IMR-90 (cell line): ENCODE measurements around the gene TMEM248. TPM values are rescaled to one million over a fixed set of nuclear protein-coding genes. Genes with fewer than 3 reads are reported as not detected.
A peak's percentile ranks its signal among the peaks of the same experiment; 100 is the strongest.

Experiments used
- ATAC-seq: fragments of 200-7000 bp; cut with Tn5 transposase; 2 replicates; pipeline ENCODE4 v1.9.1; 2020; ENCODE audit warnings: low read depth, mild to moderate bottlenecking, moderate library complexity
- BruUV-seq: library from RNA; stranded (reverse); fragments of 400-500 nt; replicated peaks from 2 replicates; lab custom pipeline; 2021; lab: Mats Ljungman, UMichigan
- CTCF ChIA-PET: fragments of 300-600 bp; formaldehyde crosslinking; extraction: SDS; loops from one replicate; lab custom pipeline; 2021; ENCODE audit warnings: antibody characterized with exemption; lab: Yijun Ruan, JAX
- POLR2A ChIA-PET: fragments of 300-600 bp; sonication (Branson Sonifier 250); formaldehyde crosslinking; loops from one replicate; lab custom pipeline; 2022; ENCODE audit warnings: antibody characterized with exemption; ENCODE audit not compliant: unreplicated experiment; lab: Charles Lee
- DNase-seq: peaks from one replicate; pipeline ENCODE4 v3.0.0; 2013
- H2AFZ ChIP-seq: replicated peaks from 2 replicates; pipeline ENCODE3; 2013; ENCODE audit warnings: low read length, mild to moderate bottlenecking; ENCODE audit not compliant: poor library complexity
- H2AK5ac ChIP-seq: 2 replicates; pipeline ENCODE4 v1.6.1; 2013; ENCODE audit warnings: low read depth, low read length, inconsistent platforms
- H2AK9ac ChIP-seq: replicated peaks from 2 replicates; pipeline ENCODE3; 2013; ENCODE audit warnings: mild to moderate bottlenecking, low read depth, low read length, moderate library complexity; ENCODE audit not compliant: poor library complexity
- H2BK120ac ChIP-seq: 2 replicates; pipeline ENCODE4 v1.6.1; 2013; ENCODE audit warnings: low read depth, low read length, inconsistent platforms
- H2BK15ac ChIP-seq: 3 replicates; pipeline ENCODE4 v1.6.1; 2013; ENCODE audit warnings: low read depth, low read length, inconsistent platforms
- H2BK20ac ChIP-seq: 2 replicates; pipeline ENCODE4 v1.6.1; 2013; ENCODE audit warnings: low read depth, mild to moderate bottlenecking, inconsistent platforms, low read length, moderate library complexity
- H2BK5ac ChIP-seq: 2 replicates; pipeline ENCODE4 v1.6.1; 2013; ENCODE audit warnings: mild to moderate bottlenecking, low read depth, low read length, inconsistent platforms; ENCODE audit not compliant: poor library complexity, severe bottlenecking
- H3K14ac ChIP-seq: replicated peaks from 2 replicates; pipeline ENCODE4 v1.6.1; 2013; ENCODE audit warnings: low read depth, low read length, inconsistent platforms
- H3K18ac ChIP-seq: 2 replicates; pipeline ENCODE4 v1.6.1; 2013; ENCODE audit warnings: low read depth, low read length, control low read depth
- H3K23ac ChIP-seq: 2 replicates; pipeline ENCODE4 v1.6.1; 2013; ENCODE audit warnings: low read depth, low read length, inconsistent platforms
- H3K27ac ChIP-seq: 2 replicates; pipeline ENCODE4 v1.5.1; 2013; ENCODE audit warnings: mild to moderate bottlenecking, control low read depth, low read length; ENCODE audit not compliant: insufficient read depth
- H3K27me3 ChIP-seq: 2 replicates; pipeline ENCODE4 v1.6.1; 2013; ENCODE audit warnings: low read length; ENCODE audit not compliant: control insufficient read depth, insufficient read depth
- H3K36me3 ChIP-seq: 2 replicates; pipeline ENCODE4 v1.6.1; 2013; ENCODE audit warnings: low read length, mixed read lengths; ENCODE audit not compliant: control insufficient read depth, insufficient read depth
- H3K4ac ChIP-seq: 2 replicates; pipeline ENCODE4 v1.6.1; 2013; ENCODE audit warnings: low read depth, low read length, inconsistent platforms
- H3K4me1 ChIP-seq: 2 replicates; pipeline ENCODE4 v1.6.1; 2013; ENCODE audit warnings: low read length, mixed read lengths; ENCODE audit not compliant: control insufficient read depth, insufficient read depth
- H3K4me2 ChIP-seq: 2 replicates; pipeline ENCODE4 v1.6.1; 2013; ENCODE audit warnings: low read depth, mild to moderate bottlenecking, control low read depth, low read length, moderate library complexity
- H3K4me3 ChIP-seq: 2 replicates; pipeline ENCODE4 v1.5.1; 2013; ENCODE audit warnings: low read depth, mild to moderate bottlenecking, control low read depth, low read length, moderate library complexity; ENCODE audit not compliant: insufficient read depth
- H3K56ac ChIP-seq: 2 replicates; pipeline ENCODE4 v1.6.1; 2013; ENCODE audit warnings: low read length, inconsistent platforms; ENCODE audit not compliant: insufficient read depth; ENCODE audit errors: extremely low read depth
- H3K79me1 ChIP-seq, 2 experiments: 2 replicates each; pipeline ENCODE4 v1.6.1; 2013; ENCODE audit warnings: low read length in 2 of 2, inconsistent platforms in 1 of 2, low read depth in 1 of 2
- H3K9ac ChIP-seq: 2 replicates; pipeline ENCODE4 v1.6.1; 2013; ENCODE audit warnings: low read depth, low read length, control low read depth
- H3K9me1 ChIP-seq: 2 replicates; pipeline ENCODE4 v1.6.1; 2013; ENCODE audit warnings: low read length, inconsistent platforms; ENCODE audit not compliant: insufficient read depth
- H3K9me3 ChIP-seq: 2 replicates; pipeline ENCODE4 v1.6.1; 2013; ENCODE audit warnings: low read length; ENCODE audit not compliant: control insufficient read depth, insufficient read depth
- H4K20me1 ChIP-seq: 2 replicates; pipeline ENCODE4 v1.6.1; 2013; ENCODE audit warnings: low read length, inconsistent platforms; ENCODE audit not compliant: insufficient read depth
- H4K5ac ChIP-seq: 2 replicates; pipeline ENCODE4 v1.6.1; 2013; ENCODE audit warnings: mild to moderate bottlenecking, low read depth, low read length, control low read depth
- H4K8ac ChIP-seq, 2 experiments: 2 replicates each; pipeline ENCODE4 v1.6.1; 2013; ENCODE audit warnings: low read depth in 2 of 2, low read length in 2 of 2, control low read depth in 1 of 2, inconsistent platforms in 1 of 2
- H4K91ac ChIP-seq: 2 replicates; pipeline ENCODE4 v1.6.1; 2013; ENCODE audit warnings: low read depth, low read length, inconsistent platforms; ENCODE audit not compliant: insufficient read depth
- BHLHE40 ChIP-seq: fragments of 150-350 bp; IDR thresholded peaks from 2 replicates; pipeline ENCODE4 v1.6.1; 2016; ENCODE audit warnings: mild to moderate bottlenecking, low read depth, low read length
- CEBPB ChIP-seq: IDR thresholded peaks from 2 replicates; pipeline ENCODE4 v1.6.1; 2012; ENCODE audit warnings: low read depth, low read length, improper control_type of control experiment
- CHD1 ChIP-seq: IDR thresholded peaks from 2 replicates; pipeline ENCODE4 v1.6.1; 2012; ENCODE audit warnings: low read depth, low read length, improper control_type of control experiment
- ELK1 ChIP-seq: fragments of 150-350 bp; IDR thresholded peaks from 2 replicates; pipeline ENCODE4 v1.6.1; 2016; ENCODE audit warnings: low read depth, mild to moderate bottlenecking, low read length, moderate library complexity, borderline replicate concordance
- FOS ChIP-seq: fragments of 150-350 bp; IDR thresholded peaks from 2 replicates; pipeline ENCODE4 v1.6.1; 2016; ENCODE audit warnings: low read depth, low read length
- MAFK ChIP-seq: IDR thresholded peaks from 2 replicates; pipeline ENCODE4 v1.6.1; 2012; ENCODE audit warnings: low read depth, low read length, improper control_type of control experiment
- MAZ ChIP-seq: IDR thresholded peaks from 2 replicates; pipeline ENCODE4 v1.6.1; 2012; ENCODE audit warnings: low read depth, mild to moderate bottlenecking, low read length, improper control_type of control experiment, moderate library complexity, borderline replicate concordance
- MXI1 ChIP-seq: IDR thresholded peaks from 2 replicates; pipeline ENCODE4 v1.6.1; 2012; ENCODE audit warnings: low read depth, mild to moderate bottlenecking, low read length, moderate library complexity, borderline replicate concordance
- NFE2L2 ChIP-seq: fragments of 150-350 bp; IDR thresholded peaks from 2 replicates; pipeline ENCODE4 v1.6.1; 2016; ENCODE audit warnings: low read depth, mild to moderate bottlenecking, low read length
- POLR2A ChIP-seq: IDR thresholded peaks from 2 replicates; pipeline ENCODE4 v1.6.1; 2012; ENCODE audit warnings: mild to moderate bottlenecking, low read depth, low read length
- RAD21 ChIP-seq: IDR thresholded peaks from 2 replicates; pipeline ENCODE4 v1.6.1; 2012; ENCODE audit warnings: low read length, improper control_type of control experiment
- RCOR1 ChIP-seq: IDR thresholded peaks from 2 replicates; pipeline ENCODE4 v1.6.1; 2012; ENCODE audit warnings: mild to moderate bottlenecking, low read length, improper control_type of control experiment; ENCODE audit not compliant: insufficient replicate concordance
- RFX5 ChIP-seq: IDR thresholded peaks from 2 replicates; pipeline ENCODE4 v1.8.0; 2012; ENCODE audit warnings: low read depth, mild to moderate bottlenecking, low read length, moderate library complexity
- SMC3 ChIP-seq: fragments of 150-350 bp; IDR thresholded peaks from 2 replicates; pipeline ENCODE4 v1.6.1; 2016; ENCODE audit warnings: low read depth, mild to moderate bottlenecking, antibody characterized with exemption, low read length, moderate library complexity
- USF2 ChIP-seq: fragments of 150-350 bp; IDR thresholded peaks from 2 replicates; pipeline ENCODE4 v1.6.1; 2017; ENCODE audit warnings: mild to moderate bottlenecking, antibody characterized with exemption, low read length, low read depth
- WGBS, 2 experiments: methylation state at CpG; one replicate each; pipeline versions ENCODE4 v1.1.5 to v1.1.7; 2013; ENCODE audit warnings: missing lambda C conversion rate in 2 of 2; ENCODE audit not compliant: insufficient read length in 1 of 2; ENCODE audit errors: extremely low coverage in 2 of 2; 5-methylcytosine and 5-hydroxymethylcytosine counted together
- dilution Hi-C: fragments of 300-500 bp; cut with HindIII; formaldehyde crosslinking; loops from one replicate; pipeline ENCODE4 v1.14.3; 2018; ENCODE audit warnings: low sequenced_read_pairs; ENCODE audit not compliant: unreplicated experiment
- in situ Hi-C: fragments of 300-500 bp; cut with MboI; formaldehyde crosslinking; loops from 3 replicates; pipeline ENCODE4 v1.14.3; 2019; ENCODE audit warnings: low sequenced_read_pairs, inconsistent platforms, mixed read lengths
- intact Hi-C: fragments of 100-400 bp; cut with micrococcal nuclease; formaldehyde crosslinking; loops from 2 replicates; pipeline ENCODE4 v1.10.0; 2022
- polyA plus RNA-seq, 3 experiments: library from polyadenylated mRNA; depleted of rRNA; stranded (reverse); fragments of >200 nt; gene quantifications; 2 replicates each; pipeline ENCODE4 v1.2.3, GENCODE V29; 2012; ENCODE audit warnings: low replicate concordance in 1 of 3
- total RNA-seq: library from RNA; depleted of rRNA; stranded (reverse); fragments of >200 nt; gene quantifications from 2 replicates; pipeline ENCODE4 v1.2.3, GENCODE V29; 2012
- TF ChIP-seq, protein P1 (sequence below): conservative IDR thresholded peaks from 2 replicates; pipeline ENCODE4 v1.5.1; 2012; ENCODE audit warnings: mild to moderate bottlenecking, low read depth, low read length, improper control_type of control experiment

TMEM248 gene
- total and polyA plus RNA-seq, 2 of the 4 experiments (the other 2 are of a cell fraction), result 103 to 175 TPM

DNA sequence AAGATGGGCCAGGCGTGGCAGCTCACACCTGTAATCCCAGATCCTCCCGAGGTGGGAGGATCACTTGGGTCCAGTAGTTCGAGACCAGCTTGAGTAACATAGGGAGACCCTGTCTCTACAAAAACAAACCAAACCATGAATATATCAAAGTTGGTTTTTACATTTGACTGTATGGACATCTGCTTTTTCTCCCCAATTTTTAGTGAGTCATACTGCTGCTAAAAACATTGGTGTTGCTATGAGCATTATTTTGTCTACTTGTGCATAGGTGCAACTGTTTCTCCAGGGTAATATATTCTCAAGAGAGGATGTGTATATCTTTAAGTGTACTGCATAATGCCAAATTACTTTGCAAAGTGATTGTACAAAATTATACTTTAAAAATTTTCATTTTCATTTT is 769 bp upstream of the TMEM248 start:
- DNase-seq (no peak), ATAC-seq (no peak)
- no peak overlapping the region for H3K4me3 ChIP-seq
- no peak overlapping the region for H3K27ac ChIP-seq
- peak overlapping the region; percentile 12 for H4K5ac ChIP-seq
- in situ Hi-C loops, result no loop called here
- no peak overlapping the region for H3K18ac ChIP-seq
- peaks cover 4% of the 10 kb centered on the region for H3K9me1 ChIP-seq
- ChIA-PET POLR2A (interaction anchor here (0.6 kb wide), 1 partner anchor 34 kb away, joined by 3 read pairs; no protein-coding TSS in a partner anchor), CTCF (no interaction called here)
- peaks cover 0 to 28% of the 10 kb centered on the region in 2 experiments; a peak in 3 of 4 replicates for H3K79me1 ChIP-seq
- no TSS peak for BruUV-seq
- H2AFZ ChIP-seq, result no peak overlapping the region
- no peak overlapping the region for H2BK15ac ChIP-seq
- H2BK20ac ChIP-seq, result no peak overlapping the region
- H4K20me1 ChIP-seq, result peaks cover 25% of the 10 kb centered on the region; the same call in 1 of the 2 replicates
- H2AK9ac ChIP-seq, result peak overlapping the region; percentile 85
- no peak overlapping the region for H3K4me2 ChIP-seq
- intact Hi-C loops, result loop anchor here (10.0 kb wide), 1 partner anchor 55 kb away; no protein-coding TSS in a partner anchor
- H3K4ac ChIP-seq, result peak overlapping the region; percentile 50; the same call in 1 of the 2 replicates
- H3K27me3 ChIP-seq, result no peaks in the 10 kb centered on the region
- H3K23ac ChIP-seq, result no peak overlapping the region
- H4K91ac ChIP-seq, result no peak overlapping the region
- no peak for TF ChIP-seq FOS
- TF ChIP-seq SMC3, result no peak
- no peak for TF ChIP-seq RFX5
- TF ChIP-seq RAD21, result no peak
- TF ChIP-seq USF2, result no peak
- no peak for TF ChIP-seq RCOR1
- TF ChIP-seq MAFK, result no peak
- TF ChIP-seq MAZ, result no peak
- TF ChIP-seq CEBPB, result no peak
- no peak for TF ChIP-seq POLR2A
- no peak for TF ChIP-seq NFE2L2
- TF ChIP-seq, protein P1, sequence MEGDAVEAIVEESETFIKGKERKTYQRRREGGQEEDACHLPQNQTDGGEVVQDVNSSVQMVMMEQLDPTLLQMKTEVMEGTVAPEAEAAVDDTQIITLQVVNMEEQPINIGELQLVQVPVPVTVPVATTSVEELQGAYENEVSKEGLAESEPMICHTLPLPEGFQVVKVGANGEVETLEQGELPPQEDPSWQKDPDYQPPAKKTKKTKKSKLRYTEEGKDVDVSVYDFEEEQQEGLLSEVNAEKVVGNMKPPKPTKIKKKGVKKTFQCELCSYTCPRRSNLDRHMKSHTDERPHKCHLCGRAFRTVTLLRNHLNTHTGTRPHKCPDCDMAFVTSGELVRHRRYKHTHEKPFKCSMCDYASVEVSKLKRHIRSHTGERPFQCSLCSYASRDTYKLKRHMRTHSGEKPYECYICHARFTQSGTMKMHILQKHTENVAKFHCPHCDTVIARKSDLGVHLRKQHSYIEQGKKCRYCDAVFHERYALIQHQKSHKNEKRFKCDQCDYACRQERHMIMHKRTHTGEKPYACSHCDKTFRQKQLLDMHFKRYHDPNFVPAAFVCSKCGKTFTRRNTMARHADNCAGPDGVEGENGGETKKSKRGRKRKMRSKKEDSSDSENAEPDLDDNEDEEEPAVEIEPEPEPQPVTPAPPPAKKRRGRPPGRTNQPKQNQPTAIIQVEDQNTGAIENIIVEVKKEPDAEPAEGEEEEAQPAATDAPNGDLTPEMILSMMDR, result no peak
- TF ChIP-seq ELK1, result no peak
- no peak for TF ChIP-seq BHLHE40
- no peak for TF ChIP-seq CHD1
- TF ChIP-seq MXI1, result no peak
- dilution Hi-C loops, result no loop called here
- no peaks in the 10 kb centered on the region for H3K4me1 ChIP-seq
- H3K9me3 ChIP-seq, result no peaks in the 10 kb centered on the region
- WGBS, 2 experiments, result no CpG with 5 or more reads among the region's 3 CpGs
- H2AK5ac ChIP-seq, result peak overlapping the region; percentile 70
- H3K56ac ChIP-seq, result no peak overlapping the region
- no peak overlapping the region for H3K9ac ChIP-seq
- peak overlapping the region; percentile 70 to 77; a peak in 3 of 4 replicates for H4K8ac ChIP-seq
- no peak overlapping the region for H2BK5ac ChIP-seq
- H2BK120ac ChIP-seq, result no peak overlapping the region
- peaks cover 3% of the 10 kb centered on the region; the same call in 1 of the 2 replicates for H3K36me3 ChIP-seq
- H3K14ac ChIP-seq, result no peak overlapping the region
